CD4-positive, alpha-beta T cell treated with Interleukin-6 for 4 hours (primary cell): ENCODE measurements around the gene SNX13.
"Not testable (repeated sequence)": the region's sequence is repeated elsewhere in the genome, so short reads cannot be mapped to it uniquely, and the experiment has no call there.

ENCODE experiments used
- DNase-seq: peaks from one replicate; pipeline ENCODE4 v3.0.0-alpha.2; 2020; ENCODE audit warnings: mixed read lengths

The SNX13 gene

GRCh38 chr7:17844514-17845196, 95.6 kb downstream of the SNX13 start:
- no peak for DNase-seq

GRCh38 chr7:17844022-17844421, 96.3 kb downstream of the SNX13 start:
- no peak for DNase-seq

- DNase-seq, result no peak
Measured at GRCh38 chr7:17843041-17843440, 97.3 kb downstream of the SNX13 start.

GRCh38 chr7:17832820-17833355, 107.4 kb downstream of the SNX13 start:
- DNase-seq, result no peak

- no peak for DNase-seq
Measured at GRCh38 chr7:17832242-17832641, 108.1 kb downstream of the SNX13 start.

- no peak for DNase-seq
Measured at GRCh38 chr7:17830206-17830605, 110.1 kb downstream of the SNX13 start.

- no peak for DNase-seq
Measured at GRCh38 chr7:17829001-17829400, 111.3 kb downstream of the SNX13 start.

GRCh38 chr7:17822547-17823173, 117.6 kb downstream of the SNX13 start:
- DNase-seq, result no peak

- no peak for DNase-seq
Measured at GRCh38 chr7:17816903-17817302, 123.4 kb downstream of the SNX13 start.

- DNase-seq, result no peak
Measured at GRCh38 chr7:17815318-17815717, 125.0 kb downstream of the SNX13 start.

GRCh38 chr7:17814058-17814457, 126.2 kb downstream of the SNX13 start:
- DNase-seq, result no peak

- not testable (repeated sequence) for DNase-seq
Measured at GRCh38 chr7:17809215-17809614, 131.1 kb downstream of the SNX13 start.

GRCh38 chr7:17807242-17807641, 133.1 kb downstream of the SNX13 start:
- DNase-seq, result no peak

GRCh38 chr7:17806631-17807030, 133.7 kb downstream of the SNX13 start:
- DNase-seq, result no peak

GRCh38 chr7:17802056-17802455, 138.2 kb downstream of the SNX13 start:
- no peak for DNase-seq

GRCh38 chr7:17792075-17792936, 148.0 kb downstream of the SNX13 start:
- DNase-seq, result no peak

- DNase-seq, result no peak
Measured at GRCh38 chr7:17787257-17787656, 153.0 kb downstream of the SNX13 start.

GRCh38 chr7:17786314-17786852, 153.9 kb downstream of the SNX13 start:
- DNase-seq, result no peak

GRCh38 chr7:17782216-17782549, 158.1 kb downstream of the SNX13 start:
- DNase-seq, result no peak

GRCh38 chr7:17781491-17782215, 158.6 kb downstream of the SNX13 start:
- no peak for DNase-seq

- DNase-seq, result no peak
Measured at GRCh38 chr7:17779381-17779780, 160.9 kb downstream of the SNX13 start.

GRCh38 chr7:17774716-17775288, 165.5 kb downstream of the SNX13 start:
- DNase-seq, result no peak
